Liver (tissue), 3 donors: ENCODE data around the gene ATG4B.

Experiments used
- CTCF ChIP-seq: fragments of 150-350 bp; IDR thresholded peaks from 2 replicates; pipeline ENCODE4 v1.5.1; 2017; ENCODE audit warnings: improper control_type of control experiment, low read depth, low read length; ENCODE audit not compliant: missing input control
- EGR1 ChIP-seq, 2 donors: IDR thresholded peaks; 2 replicates each; pipeline ENCODE4 v1.6.1; 2016 to 2018; ENCODE audit warnings: antibody characterized with exemption in 2 of 2, low read depth in 2 of 2
- GABPA ChIP-seq, 2 donors: IDR thresholded peaks in 1 of 2; conservative IDR thresholded peaks in 1 of 2; 2 replicates each; pipeline ENCODE4 v1.6.1; 2016; ENCODE audit warnings: antibody characterized with exemption in 2 of 2, mild to moderate bottlenecking in 1 of 2, moderate library complexity in 1 of 2
- JUND ChIP-seq, 2 donors: IDR thresholded peaks; 2 replicates each; pipeline ENCODE4 v1.6.1; 2016; ENCODE audit warnings: antibody characterized with exemption in 2 of 2
- NR2F2 ChIP-seq: IDR thresholded peaks from 2 replicates; pipeline ENCODE4 v1.6.1; 2016; ENCODE audit warnings: antibody characterized with exemption
- RAD21 ChIP-seq, 2 donors: IDR thresholded peaks; 2 replicates each; pipeline ENCODE4 v1.6.1; 2016; ENCODE audit warnings: antibody characterized with exemption in 2 of 2, mild to moderate bottlenecking in 2 of 2
- REST ChIP-seq: IDR thresholded peaks from 2 replicates; pipeline ENCODE4 v1.6.1; 2016; ENCODE audit warnings: antibody characterized with exemption, mild to moderate bottlenecking
- YY1 ChIP-seq: IDR thresholded peaks from 2 replicates; pipeline ENCODE4 v1.6.1; 2016; ENCODE audit warnings: antibody characterized with exemption, mild to moderate bottlenecking
- ZBTB33 ChIP-seq: IDR thresholded peaks from 2 replicates; pipeline ENCODE4 v1.6.1; 2016; ENCODE audit warnings: antibody characterized with exemption
- donor health status: healthy.
- donor health status: healthy.

- TF ChIP-seq GABPA (IDR thresholded peaks at IDR 0.05 in 1 of 2, conservative IDR thresholded peaks at IDR 0.05 in 1 of 2) (no peak), CTCF (no peak), NR2F2 (no peak), RAD21 (IDR thresholded peaks at IDR 0.05) (no peak), ZBTB33 (no peak), REST (no peak), YY1 (no peak), EGR1 (IDR thresholded peaks at IDR 0.05; ENCODE audit: low read depth in 2 of 2) (no peak), JUND (IDR thresholded peaks at IDR 0.05) (no peak)
Measured at GRCh38 chr2:241649927-241650326, 12.4 kb downstream of the ATG4B start.
